Measurements from ENCODE around the gene GTF2IRD1.
"Not testable (repeated sequence)": the region's sequence is repeated elsewhere in the genome, so short reads cannot be mapped to it uniquely, and the experiment has no call there.

The GTF2IRD1 gene

DNA sequence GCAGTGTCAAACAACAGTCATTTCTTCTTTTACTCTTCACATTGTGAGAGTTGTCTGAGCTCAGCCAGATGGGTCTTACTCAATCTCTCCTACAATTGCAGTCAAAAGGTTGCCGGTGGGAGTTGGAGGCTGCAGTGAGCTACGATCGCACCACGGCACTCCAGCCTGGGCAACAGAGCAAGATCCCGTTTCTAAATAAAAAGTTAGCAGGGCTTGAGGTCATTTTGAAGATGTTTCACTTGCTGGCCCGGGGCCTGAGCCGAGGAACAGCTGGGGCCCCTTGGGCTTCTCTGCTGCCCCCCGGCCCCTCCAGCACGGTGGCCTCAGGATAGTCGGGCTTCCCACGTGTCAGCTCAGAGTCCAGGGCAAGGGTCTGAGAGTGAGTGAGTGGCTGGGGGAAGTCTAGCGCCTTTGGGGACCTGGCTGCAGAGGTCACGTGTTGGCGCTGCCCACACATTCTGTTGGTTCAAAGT is 40.4 kb downstream of the GTF2IRD1 start:
- no peak for DNase-seq

DNA sequence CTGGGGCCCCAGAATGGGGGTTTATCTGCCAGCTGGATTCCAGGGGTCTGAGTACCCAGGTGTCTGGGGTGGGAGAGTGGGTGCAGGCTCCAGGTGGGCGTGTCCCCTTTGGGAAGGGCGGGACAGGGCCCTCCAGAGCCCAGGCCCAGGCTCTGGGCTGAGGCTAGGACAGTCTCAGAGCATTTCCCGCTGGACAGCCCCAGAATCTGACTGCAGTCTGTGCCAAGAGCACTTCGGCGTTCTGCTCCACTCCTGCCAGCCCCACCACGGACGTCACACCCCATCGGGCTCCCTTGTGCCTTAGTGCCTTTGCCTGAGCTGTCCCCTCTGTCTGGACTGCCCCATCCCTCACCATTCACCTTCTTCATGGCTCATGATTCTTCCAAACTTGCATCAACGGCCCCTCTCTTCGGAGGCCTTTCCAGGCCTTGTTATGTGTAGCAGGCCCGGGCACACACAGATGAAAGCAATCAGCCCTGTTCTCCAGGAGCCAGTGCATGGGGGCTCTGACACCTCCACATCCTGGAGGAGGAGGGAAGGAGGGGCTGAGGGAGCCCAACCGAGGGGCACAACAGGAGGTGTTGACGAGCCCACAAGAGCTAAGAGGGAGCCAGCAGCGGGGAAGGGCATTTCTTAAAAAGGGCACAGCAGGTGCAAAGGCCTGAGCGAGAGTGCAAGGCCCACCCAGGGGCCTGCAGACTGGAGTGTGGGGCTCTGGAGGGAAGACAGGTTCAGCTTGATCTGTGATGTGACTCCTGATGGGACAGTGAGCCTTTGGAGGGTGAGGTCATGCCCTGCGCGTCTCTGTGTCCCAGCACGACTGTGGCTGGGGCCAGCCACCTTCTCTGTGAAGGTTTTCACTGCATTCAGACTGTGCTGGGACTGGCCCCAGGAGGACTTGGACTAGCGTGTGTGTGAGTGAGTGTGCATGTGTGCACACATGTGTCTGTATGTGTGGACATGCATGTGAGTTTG is 41.7 kb downstream of the GTF2IRD1 start:
- DNase-seq, result no peak

DNA sequence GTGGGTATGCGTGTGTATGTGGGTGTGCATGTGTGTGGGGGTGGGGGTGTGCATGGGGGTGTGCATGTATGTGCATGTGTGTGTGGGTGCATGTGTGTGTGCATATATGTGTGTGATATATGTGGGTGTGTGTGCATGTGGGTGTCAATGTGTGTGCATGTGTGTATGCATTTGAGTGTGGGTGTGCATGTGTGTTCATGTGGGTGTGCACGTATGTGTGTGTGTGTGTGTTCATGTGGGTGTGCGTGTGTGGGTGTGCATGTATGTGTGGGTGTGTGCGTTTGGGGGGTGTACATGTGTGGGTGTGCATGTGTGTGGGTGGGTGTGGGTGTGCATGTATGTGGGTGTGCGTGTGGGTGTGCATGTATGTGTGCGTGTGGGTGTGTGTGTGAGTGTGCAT is 42.6 kb downstream of the GTF2IRD1 start:
- no peak for DNase-seq

DNA sequence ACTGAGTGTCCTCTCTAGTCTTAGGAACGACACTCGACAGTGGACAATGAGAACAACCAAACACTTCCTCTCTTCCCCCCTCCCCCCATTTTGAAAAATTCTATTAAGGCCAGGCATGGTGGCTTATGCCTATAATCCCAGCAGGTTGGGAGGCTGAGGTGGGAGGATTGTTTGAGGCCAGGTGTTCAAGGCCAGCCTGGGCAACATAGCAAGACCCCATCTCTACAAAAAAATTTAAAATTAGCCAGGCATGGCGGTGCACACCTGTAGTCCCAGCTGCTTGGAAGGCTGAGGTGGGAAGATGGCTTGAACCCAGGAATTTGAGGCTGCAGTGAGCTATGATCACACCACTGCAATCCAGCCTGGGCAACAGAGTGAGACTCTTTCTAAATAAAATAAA is 43.1 kb downstream of the GTF2IRD1 start:
- DNase-seq, result not testable (repeated sequence)

DNA sequence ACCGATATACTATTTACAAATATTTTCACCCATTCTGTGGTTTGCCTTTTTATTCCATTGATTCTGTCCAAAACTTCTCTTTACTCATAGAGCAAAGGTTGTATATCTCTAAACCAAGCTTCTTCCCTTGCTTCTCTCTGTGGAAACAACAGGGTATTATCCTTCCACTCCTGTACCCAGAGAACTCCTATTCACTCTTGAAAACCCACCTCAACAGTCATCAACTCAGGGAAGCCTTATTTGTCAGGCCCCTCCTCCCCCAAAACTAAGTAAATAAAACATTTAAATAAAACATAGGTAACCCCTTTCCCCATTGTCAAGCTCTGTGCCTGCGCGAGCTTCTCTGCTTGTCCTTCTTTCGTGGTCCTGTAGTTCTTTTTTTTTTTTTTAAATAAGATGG is 44.6 kb downstream of the GTF2IRD1 start:
- no peak for DNase-seq

DNA sequence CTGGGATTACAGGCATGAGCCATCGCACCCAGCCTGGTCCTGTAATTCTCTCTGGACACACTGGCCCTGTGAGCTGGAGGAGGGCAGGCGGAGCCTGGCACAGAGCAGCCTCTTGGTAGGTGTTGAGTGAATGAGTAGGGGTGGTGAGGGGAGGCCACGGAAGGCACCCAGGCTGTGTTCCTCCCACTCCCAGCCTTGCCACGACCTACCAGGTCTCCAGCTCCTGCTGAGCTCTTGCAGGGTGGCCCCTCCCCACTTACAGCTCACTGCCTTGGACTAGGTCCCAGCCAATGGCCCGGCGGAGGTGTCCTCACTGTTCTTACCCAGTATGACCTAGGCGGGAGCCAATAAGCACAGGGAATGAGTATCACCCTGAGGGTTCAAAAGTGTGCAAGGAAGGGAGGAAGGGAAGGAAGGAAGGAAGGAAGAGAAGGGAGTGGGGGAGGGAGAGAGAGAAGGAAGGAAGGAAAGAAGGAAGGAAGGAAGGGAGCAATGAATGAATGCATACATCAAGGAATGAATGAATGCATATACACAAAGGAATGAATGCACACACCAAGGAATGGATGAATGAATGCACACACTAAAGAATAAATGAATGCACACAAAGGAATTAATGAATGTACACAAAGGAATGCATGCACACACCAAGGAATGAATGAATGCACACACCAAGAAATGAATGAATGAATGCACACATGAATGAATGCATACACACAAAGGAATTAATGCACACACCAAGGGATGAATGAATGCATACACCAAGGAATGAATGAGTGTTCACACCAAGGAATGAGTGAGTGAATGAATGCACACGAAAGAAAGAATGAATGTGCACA is 45.5 kb downstream of the GTF2IRD1 start:
- no peak for DNase-seq

DNA sequence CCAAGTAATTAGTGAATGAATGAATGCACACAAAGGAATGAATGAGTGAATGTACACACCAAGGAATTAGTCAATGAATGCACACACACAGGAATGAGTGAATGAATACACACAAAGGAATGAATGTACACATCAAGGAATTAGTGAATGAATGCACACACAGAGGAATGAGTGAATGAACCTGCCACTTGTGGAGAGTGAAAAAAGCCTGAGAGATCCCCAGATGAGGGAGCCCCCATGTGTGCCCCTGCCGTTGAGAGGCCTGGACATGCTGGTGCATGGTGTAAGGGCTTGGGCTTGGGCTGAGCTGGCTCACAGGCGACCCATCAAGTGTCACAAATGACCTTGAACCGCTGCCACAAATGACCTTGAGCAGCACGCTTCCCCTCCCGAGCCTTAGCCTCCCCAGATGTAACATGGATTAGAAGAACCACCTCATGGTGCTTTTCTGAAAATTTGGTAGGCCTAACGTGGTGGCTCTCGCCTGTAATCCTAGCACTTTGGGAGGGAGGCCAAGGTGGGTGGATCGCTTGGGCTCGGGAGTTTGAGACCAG is 46.2 kb downstream of the GTF2IRD1 start:
- DNase-seq, result no peak

DNA sequence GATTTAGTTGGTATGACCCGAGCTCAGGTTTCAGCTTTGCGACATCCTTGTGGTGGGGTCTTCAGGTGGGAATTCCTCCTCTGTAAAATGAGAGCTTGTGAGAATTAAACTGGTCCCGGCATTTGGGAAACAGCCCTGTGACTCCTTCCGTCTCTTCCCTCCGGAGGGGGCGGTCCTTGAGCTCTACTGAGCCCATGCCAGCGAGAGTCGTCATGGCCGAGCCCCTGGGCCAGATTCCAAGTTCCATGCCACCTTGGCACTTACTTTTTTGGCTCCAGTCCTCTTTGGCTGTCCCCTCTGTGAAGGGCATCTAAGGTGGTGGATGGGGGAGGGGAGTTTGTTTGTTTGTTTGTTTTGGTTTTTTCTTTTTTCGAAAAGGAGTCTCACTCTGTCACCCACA is 47.6 kb downstream of the GTF2IRD1 start:
- no peak for DNase-seq

DNA sequence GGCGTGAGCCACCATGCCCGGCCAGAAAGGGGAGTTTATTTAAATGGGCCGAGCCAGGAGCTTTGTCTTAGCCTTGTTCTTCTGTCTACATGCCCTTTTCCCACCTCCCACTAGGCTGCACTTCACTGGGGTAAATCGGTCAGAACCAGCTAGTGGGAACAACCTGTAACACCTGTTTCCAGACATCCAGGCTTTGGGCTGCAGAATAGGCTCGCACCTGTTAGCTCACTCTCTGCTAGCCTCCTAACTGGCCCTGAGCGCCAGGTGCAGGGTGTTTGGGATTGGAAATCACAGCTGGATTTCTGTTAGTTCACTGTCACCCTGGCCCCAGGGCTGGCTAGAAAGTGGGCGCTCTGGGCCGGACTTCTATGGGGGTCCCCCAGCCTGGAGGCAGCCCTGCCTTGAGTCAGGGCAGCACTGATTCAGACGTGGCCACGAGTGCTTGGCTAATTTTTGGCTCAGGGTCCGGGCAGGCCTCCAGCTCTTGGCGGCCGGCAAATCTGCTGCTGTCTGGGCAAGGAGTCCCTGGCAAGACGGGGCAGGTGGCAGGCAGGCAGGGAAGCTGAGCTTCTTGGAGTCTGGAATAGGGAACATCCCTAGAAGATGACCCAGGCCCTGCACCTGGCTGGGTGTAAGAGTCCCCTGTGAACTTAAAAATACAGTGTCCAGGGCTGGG is 48.6 kb downstream of the GTF2IRD1 start:
- no peak for DNase-seq

DNA sequence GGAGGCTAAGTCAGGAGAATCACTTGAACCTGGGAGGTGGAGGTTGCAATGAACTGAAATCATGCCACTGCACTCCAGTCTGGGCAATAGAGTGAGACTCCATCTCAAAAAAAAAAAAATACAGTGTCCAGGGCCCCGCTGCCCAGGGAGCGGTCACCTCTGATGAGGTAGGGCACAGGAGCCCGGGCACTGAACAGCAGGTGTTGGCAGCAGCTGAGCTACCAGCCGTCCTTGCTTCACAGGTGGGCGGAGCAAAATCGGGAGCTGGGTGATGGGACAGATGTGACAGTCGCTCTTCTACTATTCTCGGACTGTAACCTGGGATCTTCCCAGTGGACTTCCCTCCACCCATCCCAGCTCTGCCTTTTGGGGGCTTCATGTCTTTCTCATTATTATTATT is 49.4 kb downstream of the GTF2IRD1 start:
- no peak for DNase-seq

DNA sequence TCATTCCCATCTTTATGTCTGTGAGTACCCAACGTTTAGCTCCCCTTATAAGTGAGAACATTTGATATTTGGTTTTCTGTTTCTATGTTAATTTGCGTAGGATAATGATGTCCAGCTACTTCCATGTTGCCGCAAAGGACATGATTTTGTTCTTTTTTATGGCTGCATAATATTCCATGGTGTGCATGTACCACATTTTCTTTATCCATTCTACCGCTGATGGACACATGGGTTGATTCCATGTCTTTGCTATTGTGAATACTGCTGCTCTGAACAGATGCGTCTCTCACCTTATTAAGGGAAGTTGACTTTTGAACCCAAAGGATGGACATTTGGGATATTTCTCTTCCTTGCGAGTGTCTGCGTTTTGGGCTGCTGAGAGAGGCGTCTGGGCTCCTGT is 50.2 kb downstream of the GTF2IRD1 start:
- DNase-seq, result no peak

DNA sequence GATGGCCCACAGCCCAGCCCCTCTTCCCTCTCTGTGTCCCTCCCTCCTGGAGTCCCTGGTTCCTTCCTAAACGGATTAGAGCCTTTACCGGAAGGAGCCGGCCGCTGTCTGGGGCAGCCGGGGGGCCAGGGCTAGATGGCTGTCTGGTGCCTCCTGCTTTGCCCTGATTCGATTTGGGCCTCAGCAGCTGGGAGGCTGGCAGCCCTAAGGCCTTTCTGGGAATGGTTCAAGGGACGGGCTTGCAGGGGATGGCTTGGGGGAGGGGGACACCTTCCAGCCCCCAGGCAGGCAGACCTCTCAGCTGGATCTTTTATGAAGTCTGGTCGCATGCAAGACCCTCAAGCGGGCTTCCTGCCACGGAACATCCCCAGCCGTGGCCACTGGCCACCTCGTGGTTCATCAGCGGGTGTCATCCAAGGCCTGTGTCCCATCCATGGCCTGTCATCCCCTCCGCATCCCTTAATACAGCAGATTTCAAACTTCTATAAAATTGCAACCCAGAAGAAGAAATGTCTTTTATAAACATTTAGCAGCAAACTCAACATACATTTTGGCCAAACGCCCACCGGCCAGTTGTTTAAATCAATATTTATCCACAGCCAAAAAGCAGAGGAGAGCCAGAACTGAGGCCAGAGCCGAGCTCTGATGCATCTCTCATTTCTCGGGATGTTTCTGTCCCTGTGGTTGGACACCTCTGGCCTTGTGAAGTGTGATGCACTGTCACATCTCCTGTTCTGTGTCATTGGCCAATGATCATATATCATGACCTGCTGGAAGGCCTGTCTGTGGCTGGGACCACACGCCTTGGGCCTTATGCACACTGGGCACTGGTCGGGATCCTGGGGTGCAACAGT is 52.0 kb downstream of the GTF2IRD1 start:
- no peak for DNase-seq

DNA sequence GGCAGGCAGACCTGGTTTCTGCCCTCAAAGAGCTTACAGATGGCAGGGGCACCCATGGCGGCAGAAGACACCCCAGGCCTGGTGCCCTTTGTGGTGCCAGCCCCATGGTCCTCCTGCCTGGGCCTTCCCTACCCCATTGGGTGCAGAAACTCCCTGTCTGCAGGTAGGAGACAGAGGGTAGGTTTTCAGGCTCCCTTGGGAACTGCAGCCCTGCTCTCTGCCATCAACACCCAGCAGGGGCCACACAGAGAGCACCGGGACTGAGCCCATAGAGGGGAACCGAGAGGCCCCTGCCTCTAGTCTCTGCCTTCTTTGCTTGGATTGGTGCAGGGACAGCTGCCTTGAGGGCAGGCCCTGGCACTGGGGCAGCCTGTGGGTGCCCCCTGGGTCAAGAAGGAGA is 52.6 kb downstream of the GTF2IRD1 start:
- no peak for DNase-seq

DNA sequence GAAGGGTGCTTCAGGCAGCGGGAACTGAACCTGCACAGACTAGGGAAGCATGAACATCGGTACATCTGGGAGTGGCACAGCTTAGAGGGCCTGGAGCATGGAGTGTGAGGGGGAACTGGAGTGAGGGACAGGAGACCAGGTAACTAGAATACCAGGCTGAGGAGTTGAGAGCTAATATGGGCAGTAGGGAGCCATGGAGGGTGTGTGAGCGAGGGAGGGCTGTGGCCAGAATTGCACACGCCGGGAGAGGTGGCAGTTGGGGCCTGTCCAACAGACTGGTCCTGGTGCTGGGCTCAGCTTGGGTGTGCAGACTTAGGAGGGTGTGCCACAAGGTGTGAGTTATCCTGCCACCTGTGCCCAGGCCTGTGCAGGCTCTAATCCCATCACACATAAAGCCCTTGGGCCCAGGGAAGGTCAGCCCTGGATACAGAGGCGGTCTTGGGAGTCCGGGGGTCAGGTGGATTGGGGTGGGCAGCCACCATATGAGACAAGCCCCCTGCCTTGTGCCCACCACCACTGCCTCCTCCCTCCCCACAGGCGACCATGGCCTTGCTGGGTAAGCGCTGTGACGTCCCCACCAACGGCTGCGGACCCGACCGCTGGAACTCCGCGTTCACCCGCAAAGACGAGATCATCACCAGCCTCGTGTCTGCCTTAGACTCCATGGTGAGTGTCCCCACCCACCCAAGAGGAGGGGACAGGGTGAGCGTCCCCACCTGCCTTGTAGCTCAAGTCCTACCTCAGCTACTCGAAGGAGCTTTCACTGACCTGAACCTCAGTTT is 54.0 kb downstream of the GTF2IRD1 start:
- no peak for DNase-seq

DNA sequence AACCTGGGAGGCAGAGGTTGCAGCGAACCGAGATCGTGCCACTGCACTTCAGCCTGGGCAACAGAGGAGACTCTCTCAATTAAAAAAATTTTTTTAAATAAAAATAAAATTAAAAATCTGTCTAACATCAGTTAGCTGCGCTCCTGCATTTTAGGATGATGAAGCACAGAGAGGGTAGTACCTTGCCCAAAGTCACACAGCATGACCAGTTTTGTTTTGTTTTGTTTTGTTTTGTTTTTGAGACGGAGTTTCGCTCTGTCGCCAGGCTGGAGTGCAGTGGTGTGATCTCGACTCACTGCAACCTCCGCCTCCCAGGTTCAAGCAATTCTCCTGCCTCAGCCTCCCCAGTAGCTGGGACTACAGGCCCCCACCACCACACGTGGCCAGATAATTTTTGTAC is 55.7 kb downstream of the GTF2IRD1 start:
- not testable (repeated sequence) for DNase-seq

DNA sequence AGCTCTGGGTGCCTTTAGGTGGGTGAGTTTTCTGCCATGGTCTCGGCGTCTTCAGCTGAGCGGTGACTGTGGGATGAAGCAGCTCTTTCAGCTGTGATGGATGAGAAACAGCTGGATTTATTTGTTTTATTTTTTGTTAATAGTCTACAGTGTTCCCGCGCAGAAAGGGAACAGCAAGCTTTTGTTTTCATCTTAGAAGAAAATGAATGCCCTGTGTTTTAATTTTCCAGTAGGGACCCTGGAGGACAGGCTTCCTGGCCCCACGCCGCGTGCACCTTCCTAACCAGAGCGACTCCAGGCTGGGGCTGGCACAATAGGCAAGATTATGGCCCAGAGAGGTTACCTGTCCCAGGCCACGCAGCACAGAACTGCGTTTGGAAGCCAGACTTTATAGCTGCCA is 57.6 kb downstream of the GTF2IRD1 start:
- no peak for DNase-seq

DNA sequence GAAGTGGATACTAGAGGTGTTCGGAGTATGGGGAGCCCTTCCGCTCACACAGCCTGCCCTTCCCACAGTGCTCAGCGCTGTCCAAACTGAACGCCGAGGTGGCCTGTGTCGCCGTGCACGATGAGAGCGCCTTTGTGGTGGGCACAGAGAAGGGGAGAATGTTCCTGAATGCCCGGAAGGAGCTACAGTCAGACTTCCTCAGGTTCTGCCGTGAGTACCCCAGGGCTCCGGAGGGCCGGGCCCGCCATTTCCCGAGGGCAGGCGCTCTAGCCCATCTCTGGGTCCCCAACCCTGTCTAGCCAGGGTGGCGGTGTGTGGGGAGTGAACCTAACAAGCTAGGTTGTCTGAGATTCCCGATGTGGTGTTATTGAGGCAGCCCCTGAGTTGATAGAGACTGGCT is 59.1 kb downstream of the GTF2IRD1 start:
- DNase-seq, result no peak

DNA sequence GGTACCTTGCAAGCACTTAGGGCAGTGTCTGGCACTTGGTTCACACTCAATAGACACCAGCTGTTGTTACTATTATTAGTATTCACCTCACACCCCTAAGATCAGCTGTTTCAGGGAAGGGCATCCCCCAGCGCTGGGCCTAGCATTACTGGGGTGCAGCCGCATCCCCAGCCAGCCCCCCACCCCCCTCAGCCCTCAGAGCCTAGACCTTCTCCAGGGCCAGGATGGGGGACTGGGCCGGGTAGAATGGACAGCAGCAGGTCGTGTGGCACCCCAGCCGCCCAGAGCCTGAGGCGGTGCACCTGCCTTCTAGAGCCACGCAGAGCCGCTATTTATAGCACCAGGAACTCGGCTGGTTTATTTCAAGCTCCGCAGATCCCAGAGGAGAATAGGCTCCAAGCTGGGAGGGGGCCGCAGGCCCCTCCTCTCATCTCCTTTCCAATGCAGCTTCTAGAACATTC is 60.5 kb downstream of the GTF2IRD1 start:
- DNase-seq, result no peak

DNA sequence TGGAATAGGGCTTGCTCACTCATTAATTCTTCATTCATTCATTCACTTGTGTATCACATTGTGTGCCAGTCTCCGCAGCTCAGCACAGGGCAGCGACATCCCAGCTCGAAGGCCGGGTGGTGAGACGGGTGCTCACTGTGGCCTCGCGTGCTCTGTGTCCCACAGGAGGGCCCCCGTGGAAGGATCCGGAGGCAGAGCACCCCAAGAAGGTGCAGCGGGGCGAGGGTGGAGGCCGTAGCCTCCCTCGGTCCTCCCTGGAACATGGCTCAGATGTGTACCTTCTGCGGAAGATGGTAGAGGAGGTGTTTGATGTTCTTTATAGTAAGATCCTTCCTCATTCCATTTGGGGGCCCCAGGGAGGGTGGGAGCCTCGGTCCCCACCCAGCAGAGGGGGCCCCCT is 61.6 kb downstream of the GTF2IRD1 start:
- no peak for DNase-seq

DNA sequence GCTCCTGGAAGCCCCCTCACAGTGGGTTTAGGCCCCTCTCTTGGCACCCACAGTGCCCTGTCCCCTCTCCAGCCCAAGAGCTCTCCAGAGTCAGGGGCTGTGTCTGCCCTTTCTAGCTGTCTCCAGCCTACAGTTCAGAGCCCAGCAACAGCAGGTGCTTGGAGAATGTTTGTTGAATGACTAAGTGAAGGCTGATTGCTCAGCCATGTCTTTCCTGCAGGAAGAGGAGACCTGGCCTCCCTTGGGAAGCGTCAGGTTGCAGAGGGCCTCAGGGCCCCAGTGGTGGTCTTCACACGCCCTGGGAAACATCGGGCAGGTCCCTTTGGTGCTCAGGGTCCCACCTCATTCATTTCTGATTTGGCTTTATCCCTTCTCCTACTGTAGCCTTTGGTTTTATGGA is 62.5 kb downstream of the GTF2IRD1 start:
- no peak for DNase-seq

DNA sequence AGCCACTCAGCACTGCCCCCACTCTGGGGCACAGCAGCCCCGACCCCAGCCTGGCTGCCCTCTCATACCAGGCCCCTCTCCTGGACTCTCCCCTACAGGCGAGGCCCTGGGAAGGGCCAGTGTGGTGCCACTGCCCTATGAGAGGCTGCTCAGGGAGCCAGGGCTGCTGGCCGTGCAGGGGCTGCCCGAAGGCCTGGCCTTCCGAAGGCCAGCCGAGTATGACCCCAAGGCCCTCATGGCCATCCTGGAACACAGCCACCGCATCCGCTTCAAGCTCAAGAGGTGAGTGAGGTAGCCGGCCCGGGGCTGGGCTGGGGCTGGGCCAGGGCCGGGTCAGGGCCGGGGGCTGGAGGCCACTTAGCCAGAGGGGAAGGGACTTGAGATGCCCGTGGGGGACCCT is 64.3 kb downstream of the GTF2IRD1 start:
- DNase-seq, result no peak
